ENCODE results near the gene PDE6H. TPM values are rescaled to one million over a fixed set of nuclear protein-coding genes. Genes with fewer than 3 reads are reported as not detected.
A peak's percentile ranks its signal among the peaks of the same experiment; 100 is the strongest.

Gene PDE6H
- total and polyA plus RNA-seq, 5 donors: not detected

GRCh38 chr12:14959916-14960496 is 12.8 kb upstream of the PDE6H start:
- WGBS: 59% methylated on average over 4 of the region's 4 CpGs
- H3K4me3 ChIP-seq (ENCODE audit: low read length): peak overlapping the region; percentile 40
- no peaks in the 10 kb centered on the region for H3K27me3 ChIP-seq (ENCODE audit: control insufficient read depth, insufficient read depth)
- intact Hi-C loops (cut with DNase I): no loop called here
- no peak for DNase-seq
- peaks cover 7% of the 10 kb centered on the region for H3K4me1 ChIP-seq (ENCODE audit: control insufficient read depth, insufficient read depth, low read length)
- no peak for ATAC-seq
- peak overlapping the region; percentile 97 for H3K27ac ChIP-seq (ENCODE audit: low read length)
- no peaks in the 10 kb centered on the region for H3K9me3 ChIP-seq (ENCODE audit: control insufficient read depth, low read length)

- DNase-seq (peak; percentile 60 to 68 (median 66)), ATAC-seq (peak; percentile 77 to 89)
- Histone ChIP-seq H3K27ac (ENCODE audit: low read length) (peak overlapping the region; percentile 98), H3K9me3 (ENCODE audit: control insufficient read depth, low read length) (no peaks in the 10 kb centered on the region), H3K4me3 (ENCODE audit: low read length) (peak overlapping the region; percentile 92), H3K27me3 (ENCODE audit: control insufficient read depth, insufficient read depth) (no peaks in the 10 kb centered on the region), H3K4me1 (ENCODE audit: control insufficient read depth, insufficient read depth, low read length) (peaks cover 7% of the 10 kb centered on the region)
- 40% methylated on average over 13 of the region's 13 CpGs for WGBS
- intact Hi-C loops (cut with DNase I): no loop called here
Observed at GRCh38 chr12:14960548-14961465, 12.0 kb upstream of the PDE6H start.

- DNase-seq (peak; percentile 40 to 81 (median 69)), ATAC-seq (peak; percentile 75 to 87)
- Histone ChIP-seq H3K27me3 (ENCODE audit: control insufficient read depth, insufficient read depth) (no peaks in the 10 kb centered on the region), H3K27ac (ENCODE audit: low read length) (peak within 1 kb of the TSS; percentile 98), H3K4me3 (ENCODE audit: low read length) (peak within 1 kb of the TSS; percentile 92), H3K9me3 (ENCODE audit: control insufficient read depth, low read length) (no peaks in the 10 kb centered on the region), H3K4me1 (ENCODE audit: control insufficient read depth, insufficient read depth, low read length) (peaks cover 7% of the 10 kb centered on the region)
- intact Hi-C loops (cut with DNase I): no loop called here
- 13% methylated on average over 14 of the region's 14 CpGs for WGBS
Observed at GRCh38 chr12:14961466-14962152, 11.2 kb upstream of the PDE6H start, which contains the start of gene ARHGDIB. TSS of gene ARHGDIB (minus strand) at chr12:14961601. CDS start at chr12:14950712, 10,889 bp downstream.

- intact Hi-C loops (cut with DNase I): no loop called here
- ATAC-seq: no peak
- H3K4me1 ChIP-seq (ENCODE audit: control insufficient read depth, insufficient read depth, low read length): peaks cover 7% of the 10 kb centered on the region
- H3K9me3 ChIP-seq (ENCODE audit: control insufficient read depth, low read length): no peaks in the 10 kb centered on the region
- DNase-seq: no peak
- H3K27ac ChIP-seq (ENCODE audit: low read length): no peak overlapping the region
- H3K4me3 ChIP-seq (ENCODE audit: low read length): peak overlapping the region; percentile 92
- WGBS: 47% methylated on average over 3 of the region's 3 CpGs
- H3K27me3 ChIP-seq (ENCODE audit: control insufficient read depth, insufficient read depth): no peaks in the 10 kb centered on the region
Observed at GRCh38 chr12:14962153-14962539, 10.7 kb upstream of the PDE6H start.

GRCh38 chr12:14962797-14963196 is 10.0 kb upstream of the PDE6H start:
- DNase-seq (no peak), ATAC-seq (no peak)
- WGBS: 93% methylated on average over 3 of the region's 3 CpGs
- Histone ChIP-seq H3K4me1 (ENCODE audit: control insufficient read depth, insufficient read depth, low read length) (peaks cover 6% of the 10 kb centered on the region), H3K4me3 (ENCODE audit: low read length) (no peak overlapping the region), H3K9me3 (ENCODE audit: control insufficient read depth, low read length) (no peaks in the 10 kb centered on the region), H3K27me3 (ENCODE audit: control insufficient read depth, insufficient read depth) (no peaks in the 10 kb centered on the region), H3K27ac (ENCODE audit: low read length) (no peak overlapping the region)
- intact Hi-C loops (cut with DNase I): no loop called here

- H3K4me3 ChIP-seq (ENCODE audit: low read length): no peak overlapping the region
- no peaks in the 10 kb centered on the region for H3K27me3 ChIP-seq (ENCODE audit: control insufficient read depth, insufficient read depth)
- 94% methylated on average over 7 of the region's 7 CpGs for WGBS
- H3K4me1 ChIP-seq (ENCODE audit: control insufficient read depth, insufficient read depth, low read length): peaks cover 5% of the 10 kb centered on the region
- H3K27ac ChIP-seq (ENCODE audit: low read length): no peak overlapping the region
- no peaks in the 10 kb centered on the region for H3K9me3 ChIP-seq (ENCODE audit: control insufficient read depth, low read length)
- DNase-seq (no peak), ATAC-seq (no peak)
- intact Hi-C loops (cut with DNase I): no loop called here
Observed at GRCh38 chr12:14963520-14963919, 9.3 kb upstream of the PDE6H start.

- peaks cover 5% of the 10 kb centered on the region for H3K4me1 ChIP-seq (ENCODE audit: control insufficient read depth, insufficient read depth, low read length)
- DNase-seq (no peak), ATAC-seq (no peak)
- no peaks in the 10 kb centered on the region for H3K27me3 ChIP-seq (ENCODE audit: control insufficient read depth, insufficient read depth)
- 74% methylated on average over 2 of the region's 2 CpGs for WGBS
- H3K27ac ChIP-seq (ENCODE audit: low read length): no peak overlapping the region
- H3K4me3 ChIP-seq (ENCODE audit: low read length): no peak overlapping the region
- intact Hi-C loops (cut with DNase I): no loop called here
- H3K9me3 ChIP-seq (ENCODE audit: control insufficient read depth, low read length): no peaks in the 10 kb centered on the region
Observed at GRCh38 chr12:14964406-14964805, 8.4 kb upstream of the PDE6H start.

GRCh38 chr12:14965221-14965620 is 7.6 kb upstream of the PDE6H start:
- DNase-seq: no peak
- H3K4me1 ChIP-seq (ENCODE audit: control insufficient read depth, insufficient read depth, low read length): peaks cover 2% of the 10 kb centered on the region
- H3K4me3 ChIP-seq (ENCODE audit: low read length): no peak overlapping the region
- no peak overlapping the region for H3K27ac ChIP-seq (ENCODE audit: low read length)
- no peaks in the 10 kb centered on the region for H3K9me3 ChIP-seq (ENCODE audit: control insufficient read depth, low read length)
- H3K27me3 ChIP-seq (ENCODE audit: control insufficient read depth, insufficient read depth): no peaks in the 10 kb centered on the region
- ATAC-seq: no peak
- 90% methylated on average over 2 of the region's 2 CpGs for WGBS
- intact Hi-C loops (cut with DNase I): no loop called here

GRCh38 chr12:14968478-14968877 is 4.4 kb upstream of the PDE6H start:
- Histone ChIP-seq H3K27ac (ENCODE audit: low read length) (no peak overlapping the region), H3K27me3 (ENCODE audit: control insufficient read depth, insufficient read depth) (no peaks in the 10 kb centered on the region), H3K4me1 (ENCODE audit: control insufficient read depth, insufficient read depth, low read length) (no peaks in the 10 kb centered on the region), H3K4me3 (ENCODE audit: low read length) (no peak overlapping the region), H3K9me3 (ENCODE audit: control insufficient read depth, low read length) (no peaks in the 10 kb centered on the region)
- WGBS: 37% methylated on average over 3 of the region's 3 CpGs
- intact Hi-C loops (cut with DNase I): no loop called here
- DNase-seq: no peak
- no peak for ATAC-seq

GRCh38 chr12:14970473-14970872 is 2.4 kb upstream of the PDE6H start:
- no peaks in the 10 kb centered on the region for H3K27me3 ChIP-seq (ENCODE audit: control insufficient read depth, insufficient read depth)
- H3K4me1 ChIP-seq (ENCODE audit: control insufficient read depth, insufficient read depth, low read length): no peaks in the 10 kb centered on the region
- no peak overlapping the region for H3K27ac ChIP-seq (ENCODE audit: low read length)
- no peaks in the 10 kb centered on the region for H3K9me3 ChIP-seq (ENCODE audit: control insufficient read depth, low read length)
- ATAC-seq (no peak), DNase-seq (no peak)
- no peak overlapping the region for H3K4me3 ChIP-seq (ENCODE audit: low read length)
- WGBS: 71% methylated on average over 4 of the region's 4 CpGs
- intact Hi-C loops (cut with DNase I): no loop called here

GRCh38 chr12:14974633-14975032 is 1.8 kb downstream of the PDE6H start:
- Histone ChIP-seq H3K4me3 (ENCODE audit: low read length) (no peak overlapping the region), H3K27me3 (ENCODE audit: control insufficient read depth, insufficient read depth) (no peaks in the 10 kb centered on the region), H3K9me3 (ENCODE audit: control insufficient read depth, low read length) (no peaks in the 10 kb centered on the region), H3K4me1 (ENCODE audit: control insufficient read depth, insufficient read depth, low read length) (no peaks in the 10 kb centered on the region), H3K27ac (ENCODE audit: low read length) (no peak overlapping the region)
- DNase-seq (no peak), ATAC-seq (no peak)
- intact Hi-C loops (cut with DNase I): no loop called here
- WGBS: 90% methylated on average over 3 of the region's 3 CpGs

Measured in right cardiac atrium (tissue), 5 donors.